ENCODE measurements around the gene MIA.

MIA gene

GRCh38 chr19:40762754-40763470 lies 12.4 kb upstream of the MIA start:
- TF ChIP-seq GATA2 (IDR thresholded peaks at IDR 0.05; ENCODE audit: low read depth, low read length) (no peak), GATA3 (IDR thresholded peaks at IDR 0.05; ENCODE audit: low read depth, low read length) (no peak)

GRCh38 chr19:40763526-40763925 lies 11.8 kb upstream of the MIA start:
- TF ChIP-seq GATA2 (IDR thresholded peaks at IDR 0.05; ENCODE audit: low read depth, low read length) (no peak), GATA3 (IDR thresholded peaks at IDR 0.05; ENCODE audit: low read depth, low read length) (no peak)

GRCh38 chr19:40763963-40764362 lies 11.4 kb upstream of the MIA start:
- TF ChIP-seq GATA3 (IDR thresholded peaks at IDR 0.05; ENCODE audit: low read depth, low read length), result no peak
- TF ChIP-seq GATA2 (IDR thresholded peaks at IDR 0.05; ENCODE audit: low read depth, low read length), result no peak

GRCh38 chr19:40768869-40769268 lies 6.5 kb upstream of the MIA start:
- TF ChIP-seq GATA3 (IDR thresholded peaks at IDR 0.05; ENCODE audit: low read depth, low read length) (no peak), GATA2 (IDR thresholded peaks at IDR 0.05; ENCODE audit: low read depth, low read length) (no peak)

- no peak for TF ChIP-seq GATA3 (IDR thresholded peaks at IDR 0.05; ENCODE audit: low read depth, low read length)
- TF ChIP-seq GATA2 (IDR thresholded peaks at IDR 0.05; ENCODE audit: low read depth, low read length), result no peak
Measured at GRCh38 chr19:40775632-40776022, 306 bp downstream of the MIA start.

GRCh38 chr19:40776364-40776763 lies 1.0 kb downstream of the MIA start:
- no peak for TF ChIP-seq GATA2 (IDR thresholded peaks at IDR 0.05; ENCODE audit: low read depth, low read length)
- TF ChIP-seq GATA3 (IDR thresholded peaks at IDR 0.05; ENCODE audit: low read depth, low read length), result no peak

- TF ChIP-seq GATA3 (IDR thresholded peaks at IDR 0.05; ENCODE audit: low read depth, low read length) (no peak), GATA2 (IDR thresholded peaks at IDR 0.05; ENCODE audit: low read depth, low read length) (no peak)
Measured at GRCh38 chr19:40776932-40777644, 1.8 kb downstream of the MIA start.

- no peak for TF ChIP-seq GATA3 (IDR thresholded peaks at IDR 0.05; ENCODE audit: low read depth, low read length)
- TF ChIP-seq GATA2 (IDR thresholded peaks at IDR 0.05; ENCODE audit: low read depth, low read length), result no peak
Measured at GRCh38 chr19:40777645-40777936, 2.3 kb downstream of the MIA start.

GRCh38 chr19:40777937-40778705 lies 2.8 kb downstream of the MIA start, which contains the start of gene RAB4B:
RAB4B (plus strand) TSS chr19:40778247; CDS start chr19:40778376, 129 bp downstream.
- TF ChIP-seq GATA2 (IDR thresholded peaks at IDR 0.05; ENCODE audit: low read depth, low read length) (no peak), GATA3 (IDR thresholded peaks at IDR 0.05; ENCODE audit: low read depth, low read length) (no peak)

GRCh38 chr19:40778706-40779284 lies 3.5 kb downstream of the MIA start:
- no peak for TF ChIP-seq GATA2 (IDR thresholded peaks at IDR 0.05; ENCODE audit: low read depth, low read length)
- no peak for TF ChIP-seq GATA3 (IDR thresholded peaks at IDR 0.05; ENCODE audit: low read depth, low read length)

- TF ChIP-seq GATA2 (IDR thresholded peaks at IDR 0.05; ENCODE audit: low read depth, low read length) (no peak), GATA3 (IDR thresholded peaks at IDR 0.05; ENCODE audit: low read depth, low read length) (no peak)
Measured at GRCh38 chr19:40780582-40780981, 5.3 kb downstream of the MIA start.

GRCh38 chr19:40781140-40781539 lies 5.8 kb downstream of the MIA start:
- TF ChIP-seq GATA2 (IDR thresholded peaks at IDR 0.05; ENCODE audit: low read depth, low read length), result no peak
- TF ChIP-seq GATA3 (IDR thresholded peaks at IDR 0.05; ENCODE audit: low read depth, low read length), result no peak

- no peak for TF ChIP-seq GATA3 (IDR thresholded peaks at IDR 0.05; ENCODE audit: low read depth, low read length)
- TF ChIP-seq GATA2 (IDR thresholded peaks at IDR 0.05; ENCODE audit: low read depth, low read length), result no peak
Measured at GRCh38 chr19:40783711-40784110, 8.4 kb downstream of the MIA start.

- TF ChIP-seq GATA3 (IDR thresholded peaks at IDR 0.05; ENCODE audit: low read depth, low read length) (no peak), GATA2 (IDR thresholded peaks at IDR 0.05; ENCODE audit: low read depth, low read length) (no peak)
Measured at GRCh38 chr19:40785526-40785925, 10.2 kb downstream of the MIA start.
